MCF 10A (cell line): Measurements from ENCODE around the gene SACM1L. TPM values are rescaled to one million over a fixed set of nuclear protein-coding genes. Genes with fewer than 3 reads are reported as not detected.

ENCODE experiments used
- BruUV-seq: library from RNA; stranded (reverse); fragments of 400-500 nt; replicated peaks from 2 replicates; lab custom pipeline; 2021; lab: Mats Ljungman, UMichigan
- CTCF ChIA-PET: fragments of 300-600 bp; sonication (Branson Sonifier 250); formaldehyde crosslinking; extraction: SDS; loops from one replicate; lab custom pipeline; 2021; ENCODE audit warnings: antibody characterized with exemption, inconsistent platforms; lab: Yijun Ruan, JAX
- POLR2A ChIA-PET: fragments of 300-600, 350-650 bp; sonication (Branson Sonifier 250); formaldehyde crosslinking; extraction: SDS; loops from one replicate; lab custom pipeline; 2020; ENCODE audit warnings: antibody characterized with exemption, inconsistent platforms; lab: Yijun Ruan, JAX
- DNase-seq: peaks from one replicate; pipeline ENCODE4 v3.0.0-alpha.2; 2018; ENCODE audit not compliant: unreplicated experiment
- H3K27ac Mint-ChIP-seq: one replicate; pipeline ENCODE4 v1.8.0; 2022; ENCODE audit warnings: mild to moderate bottlenecking, low read depth, mixed read lengths; ENCODE audit not compliant: unreplicated experiment
- H3K27me3 Mint-ChIP-seq: one replicate; pipeline ENCODE4 v1.8.0; 2022; ENCODE audit warnings: mixed read lengths; ENCODE audit not compliant: insufficient read depth, unreplicated experiment
- H3K36me3 Mint-ChIP-seq: one replicate; pipeline ENCODE4 v1.8.0; 2022; ENCODE audit warnings: mild to moderate bottlenecking, moderate library complexity, mixed read lengths; ENCODE audit not compliant: insufficient read depth, unreplicated experiment
- H3K4me1 Mint-ChIP-seq: one replicate; pipeline ENCODE4 v1.8.0; 2022; ENCODE audit warnings: mixed read lengths; ENCODE audit not compliant: insufficient read depth, unreplicated experiment
- H3K4me3 Mint-ChIP-seq: one replicate; pipeline ENCODE4 v1.8.0; 2022; ENCODE audit warnings: mild to moderate bottlenecking, moderate library complexity, mixed read lengths; ENCODE audit not compliant: unreplicated experiment
- H3K9me3 Mint-ChIP-seq: one replicate; pipeline ENCODE4 v1.8.0; 2022; ENCODE audit warnings: mixed read lengths; ENCODE audit not compliant: unreplicated experiment
- CTCF ChIP-seq: fragments of 200-600 bp; IDR thresholded peaks from one replicate; pipeline ENCODE4 v1.8.0; 2022; ENCODE audit warnings: antibody characterized with exemption, mild to moderate bottlenecking; ENCODE audit not compliant: unreplicated experiment
- intact Hi-C: fragments of 100-400 bp; cut with micrococcal nuclease; formaldehyde crosslinking; loops from 2 replicates; pipeline ENCODE4 v1.14.1; 2022
- total RNA-seq: library from RNA; stranded (reverse); gene quantifications from 2 replicates; pipeline ENCODE4 v1.2.3, GENCODE V29; 2022

Gene SACM1L
- total RNA-seq, 1 experiment from 2014 or later: 39.3 TPM

- intact Hi-C loops: no loop called here
- POLR2A ChIA-PET: interaction anchor here (1.5 kb wide), 1 partner anchor 16 kb away, joined by 6 read pairs; the partner anchor contains the start of gene SACM1L
- no peak for DNase-seq
- CTCF ChIA-PET: interaction anchor here (0.8 to 1.4 kb wide), 4 partner anchors 9 to 187 kb away, joined by 3 to 5 read pairs (median 4); no protein-coding TSS in a partner anchor
- Mint-ChIP-seq H3K4me1 (peaks cover 10% of the 10 kb centered on the region), H3K9me3 (no peaks in the 10 kb centered on the region), H3K27me3 (no peaks in the 10 kb centered on the region), H3K36me3 (peaks cover 56% of the 10 kb centered on the region), H3K27ac (peak overlapping the region; percentile 9), H3K4me3 (no peak overlapping the region)
- no TSS peak for BruUV-seq
- no peak for TF ChIP-seq CTCF
Observed at GRCh38 chr3:45705839-45706808, 16.9 kb downstream of the SACM1L start.

GRCh38 chr3:45711931-45712330 lies 22.7 kb downstream of the SACM1L start:
- peaks cover 59% of the 10 kb centered on the region for H3K36me3 Mint-ChIP-seq
- no peak for DNase-seq
- H3K4me3 Mint-ChIP-seq: no peak overlapping the region
- H3K27me3 Mint-ChIP-seq: no peaks in the 10 kb centered on the region
- BruUV-seq: no TSS peak
- TF ChIP-seq CTCF: no peak
- POLR2A ChIA-PET: no interaction called here
- no peaks in the 10 kb centered on the region for H3K4me1 Mint-ChIP-seq
- intact Hi-C loops: no loop called here
- no peak overlapping the region for H3K27ac Mint-ChIP-seq
- no peaks in the 10 kb centered on the region for H3K9me3 Mint-ChIP-seq
- CTCF ChIA-PET: no interaction called here

- intact Hi-C loops: no loop called here
- BruUV-seq: no TSS peak
- H3K27ac Mint-ChIP-seq: no peak overlapping the region
- DNase-seq: no peak
- POLR2A ChIA-PET: no interaction called here
- no peaks in the 10 kb centered on the region for H3K27me3 Mint-ChIP-seq
- H3K36me3 Mint-ChIP-seq: peaks cover 61% of the 10 kb centered on the region
- no peak for TF ChIP-seq CTCF
- no peaks in the 10 kb centered on the region for H3K4me1 Mint-ChIP-seq
- CTCF ChIA-PET: no interaction called here
- H3K9me3 Mint-ChIP-seq: no peaks in the 10 kb centered on the region
- H3K4me3 Mint-ChIP-seq: no peak overlapping the region
Observed at GRCh38 chr3:45712434-45713110, 23.4 kb downstream of the SACM1L start.

- DNase-seq: no peak
- BruUV-seq: no TSS peak
- POLR2A ChIA-PET: interaction anchor here (1.0 to 2.6 kb wide), 3 partner anchors 9 to 18 kb away, joined by 3 to 8 read pairs (median 4); no protein-coding TSS in a partner anchor
- no peaks in the 10 kb centered on the region for H3K9me3 Mint-ChIP-seq
- CTCF ChIA-PET: interaction anchor here (0.7 to 1.3 kb wide), 3 partner anchors 96 to 677 kb away, joined by 3 to 6 read pairs (median 3); no protein-coding TSS in a partner anchor
- H3K27ac Mint-ChIP-seq: no peak overlapping the region
- no peak for TF ChIP-seq CTCF
- no peak overlapping the region for H3K4me3 Mint-ChIP-seq
- H3K27me3 Mint-ChIP-seq: no peaks in the 10 kb centered on the region
- no peaks in the 10 kb centered on the region for H3K4me1 Mint-ChIP-seq
- H3K36me3 Mint-ChIP-seq: peaks cover 55% of the 10 kb centered on the region
- intact Hi-C loops: no loop called here
Observed at GRCh38 chr3:45715945-45716344, 26.7 kb downstream of the SACM1L start.
